Tongue (tissue), 2 donors: ENCODE results near the gene C6orf58. TPM values are rescaled to one million over a fixed set of nuclear protein-coding genes. Genes with fewer than 3 reads are reported as not detected.
A peak's percentile ranks its signal among the peaks of the same experiment; 100 is the strongest.
"Not testable (repeated sequence)": the region's sequence is repeated elsewhere in the genome, so short reads cannot be mapped to it uniquely, and the experiment has no call there.

Experiments
- DNase-seq: peaks from one replicate; pipeline ENCODE4 v3.0.0-alpha.2; 2015
- total RNA-seq: library from RNA; depleted of rRNA; stranded (reverse); fragments of >200 nt; gene quantifications from one replicate; pipeline ENCODE4 v1.2.3, GENCODE V29; 2014

Gene C6orf58
- total RNA-seq, 1 donor from 2014 or later, result not detected

DNA sequence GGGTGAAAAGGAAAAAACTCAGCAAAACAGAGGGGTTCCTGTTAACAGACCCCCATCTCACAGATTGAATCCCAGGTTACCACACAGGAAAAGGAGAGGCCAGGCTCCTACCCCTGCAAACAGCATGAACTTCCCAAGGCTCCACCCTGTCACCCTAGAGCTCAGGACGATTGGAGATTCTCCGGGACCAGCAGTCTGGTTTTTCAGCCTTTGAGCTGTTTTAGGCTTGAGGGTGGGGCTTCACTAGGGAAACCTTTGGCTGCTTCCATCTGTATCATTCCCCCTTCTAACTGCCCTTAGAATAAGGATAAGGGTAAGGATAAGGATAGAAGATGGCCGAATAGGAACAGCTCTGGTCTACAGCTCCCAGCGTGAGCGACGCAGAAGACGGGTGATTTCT lies 16.0 kb downstream of the C6orf58 start:
- no peak for DNase-seq

GRCh38 chr6:127593456-127593855 lies 16.5 kb downstream of the C6orf58 start:
- DNase-seq, result not testable (repeated sequence)

GRCh38 chr6:127606131-127606562 lies 29.2 kb downstream of the C6orf58 start:
- DNase-seq, result peak; percentile 29

DNA sequence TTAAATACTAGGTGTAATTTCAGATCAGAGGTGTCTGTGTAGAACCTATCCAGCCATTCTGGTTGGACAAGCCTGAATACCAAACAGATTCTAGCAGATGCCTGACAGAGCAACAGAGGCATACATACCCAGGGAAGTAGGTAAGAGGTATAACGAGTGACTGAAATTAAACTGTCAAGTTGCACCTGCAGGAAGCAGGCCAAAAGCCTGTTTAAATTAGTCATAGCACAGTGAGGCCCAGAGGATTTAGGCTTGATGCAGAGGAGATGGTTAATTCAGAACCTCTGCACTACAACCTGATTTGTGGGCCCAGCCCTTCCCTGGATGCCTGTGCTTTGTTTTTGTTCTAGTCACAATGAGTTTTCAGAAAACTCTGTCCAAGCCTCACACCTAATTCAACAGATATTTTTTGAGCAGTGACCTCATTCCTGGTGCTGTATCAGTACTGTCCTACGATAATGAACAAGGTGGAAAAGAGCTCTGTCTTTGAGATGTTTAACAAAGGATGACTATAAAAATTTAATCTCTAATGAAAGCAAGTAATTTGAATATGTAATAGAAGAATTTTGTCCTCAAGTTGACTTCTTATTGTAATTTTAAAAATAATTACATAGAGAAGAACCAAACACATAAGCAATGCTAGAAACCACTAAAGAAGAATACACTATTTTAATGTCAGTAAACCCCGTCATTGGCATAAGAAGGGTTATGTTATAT lies 31.7 kb downstream of the C6orf58 start:
- no peak for DNase-seq

GRCh38 chr6:127618729-127619128 lies 41.8 kb downstream of the C6orf58 start:
- no peak for DNase-seq

GRCh38 chr6:127630800-127631199 lies 53.8 kb downstream of the C6orf58 start:
- no peak for DNase-seq

GRCh38 chr6:127634178-127634577 lies 57.2 kb downstream of the C6orf58 start:
- DNase-seq, result no peak

DNA sequence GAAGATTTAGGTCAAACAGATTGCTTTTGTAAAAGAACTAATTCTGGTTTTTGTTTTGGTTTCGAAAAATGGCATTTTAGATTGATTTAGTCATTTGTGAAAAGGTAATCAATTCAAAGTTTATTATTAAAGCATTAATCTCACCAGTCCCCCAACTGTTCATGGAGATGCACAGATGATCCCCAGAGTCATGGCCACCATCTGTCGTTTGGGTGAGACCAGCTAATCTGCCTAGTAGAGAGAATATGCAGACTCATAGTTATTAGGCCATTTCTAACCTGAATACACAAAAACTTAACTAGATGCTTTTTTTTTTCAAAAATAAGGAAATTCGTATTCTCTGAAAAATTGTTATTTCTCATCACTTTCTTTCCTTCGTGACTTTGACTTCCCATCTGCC lies 58.1 kb downstream of the C6orf58 start:
- no peak for DNase-seq

DNA sequence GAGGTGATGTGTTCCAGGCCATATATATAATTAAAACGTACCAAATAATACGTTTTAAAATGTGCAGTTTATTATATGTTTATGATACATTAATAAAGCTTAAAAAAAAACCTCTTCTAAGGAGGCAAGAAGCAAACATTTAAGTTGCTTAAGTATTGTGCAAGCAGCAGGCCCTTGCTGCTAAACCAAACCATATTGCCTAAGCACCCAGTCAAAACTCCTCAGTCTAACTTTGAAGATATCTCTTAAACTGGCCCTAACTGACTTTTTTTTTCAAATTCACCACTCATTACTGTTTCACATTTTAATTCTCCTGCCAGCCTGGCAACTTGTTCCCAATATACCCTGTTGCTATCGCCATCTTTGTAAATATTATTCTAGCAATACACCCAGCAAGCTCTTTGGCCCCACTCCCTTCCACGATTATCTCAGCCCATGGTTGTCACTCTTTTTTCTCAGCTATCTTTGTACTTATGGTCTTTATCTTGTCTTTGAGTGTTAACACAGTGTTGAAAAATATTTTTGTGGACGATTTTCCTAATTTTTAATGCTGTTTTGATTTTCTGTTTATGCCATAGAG lies 60.9 kb downstream of the C6orf58 start:
- no peak for DNase-seq

Other genes with a start within 250 kb of the C6orf58 start
- 56.2 TPM for gene ECHDC1, start 233.6 kb upstream of the C6orf58 start, total RNA-seq
- 33.1 TPM for gene KIAA0408, start 117.8 kb upstream of the C6orf58 start, total RNA-seq